ENCODE data around the gene PSMD9.
"Not testable (repeated sequence)": the region's sequence is repeated elsewhere in the genome, so short reads cannot be mapped to it uniquely, and the experiment has no call there.

Gene PSMD9, protein sequence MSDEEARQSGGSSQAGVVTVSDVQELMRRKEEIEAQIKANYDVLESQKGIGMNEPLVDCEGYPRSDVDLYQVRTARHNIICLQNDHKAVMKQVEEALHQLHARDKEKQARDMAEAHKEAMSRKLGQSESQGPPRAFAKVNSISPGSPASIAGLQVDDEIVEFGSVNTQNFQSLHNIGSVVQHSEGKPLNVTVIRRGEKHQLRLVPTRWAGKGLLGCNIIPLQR

DNA sequence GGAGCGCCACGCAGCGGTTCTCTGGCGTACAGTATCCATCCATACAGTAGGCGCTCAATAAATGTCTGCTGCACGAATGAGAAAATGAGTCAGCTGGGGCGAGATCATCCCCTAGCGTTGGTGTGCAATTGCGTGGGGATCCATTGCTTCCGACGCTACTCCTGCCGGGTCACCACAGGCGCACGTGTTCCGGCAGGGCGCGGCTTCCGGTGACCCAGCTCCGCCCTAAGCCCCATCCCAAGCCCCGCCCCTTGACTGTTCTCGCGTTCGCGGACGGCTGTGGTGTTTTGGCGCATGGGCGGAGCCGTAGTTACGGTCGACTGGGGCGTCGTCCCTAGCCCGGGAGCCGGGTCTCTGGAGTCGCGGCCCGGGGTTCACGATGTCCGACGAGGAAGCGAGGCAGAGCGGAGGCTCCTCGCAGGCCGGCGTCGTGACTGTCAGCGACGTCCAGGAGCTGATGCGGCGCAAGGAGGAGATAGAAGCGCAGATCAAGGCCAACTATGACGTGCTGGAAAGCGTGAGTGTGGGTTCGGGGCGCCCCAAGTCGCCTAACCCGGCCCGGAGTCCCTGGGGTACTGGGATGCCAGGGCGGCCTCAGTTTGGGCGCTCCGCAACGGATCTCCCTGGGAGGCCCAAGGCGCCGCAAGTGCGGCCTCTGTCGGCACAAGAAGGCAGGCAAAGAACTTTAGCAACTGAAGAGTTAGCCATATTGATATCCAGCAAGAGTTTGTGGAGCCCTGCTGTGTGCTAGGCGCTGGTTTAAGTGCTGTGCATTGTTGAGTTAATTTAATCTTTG is at the start of gene PSMD9:
PSMD9 (plus strand) TSS at position 313 of the 796 bp plus-strand sequence; CDS start at position 380, 67 bp downstream.
- DNase-seq (ENCODE audit: low read depth) = peak; percentile 98

DNA sequence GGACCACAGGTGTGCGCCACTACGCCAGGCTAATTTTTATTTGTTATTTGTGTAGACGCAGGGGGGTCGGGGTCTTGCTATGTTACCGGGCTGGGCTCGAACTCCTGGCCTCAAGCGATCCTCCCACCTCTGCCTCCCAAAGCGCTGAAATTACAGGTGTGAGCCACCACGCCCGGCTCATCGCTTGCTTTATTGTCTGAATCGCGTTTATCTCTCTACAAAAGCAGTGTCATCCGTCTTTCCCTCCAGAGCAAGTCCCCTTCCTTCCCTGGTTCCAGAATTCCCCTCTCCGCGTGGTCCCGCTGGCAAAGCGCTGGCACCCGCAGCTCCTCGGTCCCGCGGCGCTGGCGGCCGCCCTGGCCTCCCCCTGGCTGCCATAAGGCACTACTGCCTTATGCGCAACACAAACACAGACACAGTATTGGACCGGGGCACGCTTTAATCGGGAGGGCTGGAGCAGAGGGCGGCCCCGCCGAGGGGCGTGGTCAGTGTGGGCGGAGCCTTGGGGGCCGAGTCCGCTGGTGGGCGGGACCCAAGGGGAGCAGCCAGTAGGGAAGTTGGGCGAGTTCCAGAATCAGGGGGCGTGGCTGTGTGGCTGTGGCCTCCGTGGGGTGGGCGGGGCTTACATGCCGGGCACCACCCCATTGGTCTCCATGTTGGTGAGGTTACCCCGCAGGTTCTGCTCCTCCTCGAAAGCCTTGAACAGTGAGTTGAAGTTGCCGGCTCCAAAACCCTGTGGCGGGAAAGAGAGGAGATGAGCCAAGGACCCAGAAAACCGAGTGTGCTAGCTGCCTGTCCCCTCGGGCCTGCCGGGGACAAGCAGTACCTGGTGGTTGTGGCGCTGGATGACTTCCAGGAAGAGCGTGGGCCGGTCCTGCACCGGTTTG is 49.2 kb upstream of the PSMD9 start:
- DNase-seq (ENCODE audit: low read depth) = peak; percentile 99

DNA sequence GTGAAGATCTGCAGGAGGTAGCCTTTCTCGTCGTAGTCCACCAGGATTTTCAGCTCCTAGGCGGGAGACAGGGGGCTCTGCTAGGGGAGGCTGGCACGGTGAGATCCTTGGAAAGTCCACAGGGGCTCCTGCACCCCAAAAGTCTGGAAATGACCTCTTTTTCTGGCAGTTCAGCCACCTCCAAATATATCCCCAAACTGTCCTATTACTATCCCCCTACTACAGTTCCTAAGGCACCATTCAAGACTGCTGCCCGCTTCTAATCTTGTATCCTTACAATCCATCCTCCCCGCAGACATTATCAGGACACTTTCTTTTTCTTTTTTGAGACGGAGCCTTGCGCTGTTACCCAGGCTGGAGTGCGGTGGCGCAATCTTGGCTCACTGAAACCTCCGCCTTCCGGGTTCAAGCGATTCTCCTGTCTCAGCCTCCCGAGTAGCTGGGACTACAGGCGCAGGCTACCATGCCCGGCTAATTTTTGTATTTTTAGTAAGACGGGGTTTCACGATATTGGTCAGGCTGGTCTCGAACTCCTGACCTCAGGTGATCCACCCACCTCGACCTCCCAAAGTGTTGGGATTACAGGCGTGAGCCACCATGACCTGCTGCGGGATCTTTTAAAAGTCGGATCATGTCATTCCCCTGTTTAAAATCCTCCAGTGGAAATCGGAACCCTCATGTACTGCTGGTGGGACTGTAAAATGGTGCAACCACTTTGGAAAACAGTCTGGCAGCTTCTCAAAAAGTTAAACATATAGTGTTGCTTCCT is 48.4 kb upstream of the PSMD9 start:
- no peak for DNase-seq (ENCODE audit: low read depth)

DNA sequence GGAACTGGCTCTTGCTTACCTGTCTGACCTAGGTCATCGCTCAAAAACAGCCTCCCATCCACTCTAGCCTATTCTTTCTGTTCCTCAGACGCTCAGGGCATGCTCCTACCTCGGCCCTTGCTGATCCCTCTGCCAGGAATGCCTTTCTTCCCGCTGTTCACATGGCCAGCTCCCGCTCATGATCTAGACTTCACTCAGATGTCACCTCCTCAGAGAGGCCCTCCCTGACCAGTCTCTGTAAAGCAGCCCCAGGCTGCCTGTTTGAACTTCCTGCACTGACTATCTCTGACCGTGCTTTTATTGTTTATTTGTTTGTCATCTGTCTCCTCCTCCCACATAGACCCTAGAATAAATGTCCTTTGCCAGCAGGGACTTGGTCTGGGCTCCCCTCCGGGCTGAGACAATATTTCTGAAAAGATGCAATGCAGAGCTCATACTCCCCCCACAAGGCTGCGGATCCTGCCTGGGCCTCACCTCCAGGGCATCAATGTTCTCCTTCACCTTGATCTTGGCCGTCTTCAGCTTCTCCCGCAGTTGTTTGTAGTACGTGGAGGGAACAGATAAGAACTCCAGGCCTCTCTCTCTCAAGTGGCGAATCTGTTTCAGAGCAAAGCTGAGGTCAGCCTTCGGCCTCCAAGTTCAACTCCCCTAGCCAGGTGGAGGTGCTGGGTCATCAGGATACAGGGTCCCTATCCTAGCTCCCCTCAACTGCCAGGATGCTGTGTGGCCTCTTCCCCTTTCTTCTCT is 45.2 kb upstream of the PSMD9 start:
- no peak for DNase-seq (ENCODE audit: low read depth)

DNA sequence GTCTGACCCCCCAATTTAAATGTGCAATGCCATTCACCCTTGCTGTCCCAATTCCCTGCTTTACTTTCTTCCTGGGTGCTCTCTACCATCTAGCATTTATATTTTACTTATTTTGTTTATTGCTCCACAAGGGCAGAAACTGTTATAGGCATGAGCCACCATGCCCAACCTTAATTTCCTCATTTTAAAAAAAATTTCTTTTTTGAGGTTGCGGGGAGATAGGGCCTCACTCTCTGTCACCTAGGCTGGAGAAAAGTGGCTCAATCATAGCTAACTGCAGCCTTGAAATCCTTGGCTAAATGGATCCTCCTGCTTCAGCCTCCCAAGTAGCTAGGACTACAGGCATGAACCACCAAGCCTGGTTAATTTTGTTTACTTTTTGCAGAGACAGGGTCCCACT is 42.9 kb upstream of the PSMD9 start:
- DNase-seq (ENCODE audit: low read depth) = no peak

DNA sequence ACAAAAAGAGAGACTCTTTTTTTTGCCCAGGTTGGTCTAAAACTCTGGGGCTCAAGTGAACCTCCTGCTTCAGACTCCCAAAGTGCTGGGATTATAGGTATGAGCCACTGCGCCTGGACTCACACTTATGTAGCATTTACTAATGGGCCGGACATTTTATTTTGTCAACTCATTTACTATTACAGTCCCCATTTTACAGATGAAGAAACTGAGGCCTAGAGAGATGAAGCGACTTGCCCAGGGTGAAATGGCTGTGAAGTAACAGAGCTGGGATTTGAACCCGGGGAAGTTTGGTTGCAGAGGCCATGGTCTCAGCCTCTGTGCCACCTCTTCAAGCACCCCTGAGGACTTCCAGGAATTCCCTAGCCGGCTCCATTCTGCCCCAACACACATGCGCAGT is 39.4 kb upstream of the PSMD9 start:
- DNase-seq (ENCODE audit: low read depth) = no peak

DNA sequence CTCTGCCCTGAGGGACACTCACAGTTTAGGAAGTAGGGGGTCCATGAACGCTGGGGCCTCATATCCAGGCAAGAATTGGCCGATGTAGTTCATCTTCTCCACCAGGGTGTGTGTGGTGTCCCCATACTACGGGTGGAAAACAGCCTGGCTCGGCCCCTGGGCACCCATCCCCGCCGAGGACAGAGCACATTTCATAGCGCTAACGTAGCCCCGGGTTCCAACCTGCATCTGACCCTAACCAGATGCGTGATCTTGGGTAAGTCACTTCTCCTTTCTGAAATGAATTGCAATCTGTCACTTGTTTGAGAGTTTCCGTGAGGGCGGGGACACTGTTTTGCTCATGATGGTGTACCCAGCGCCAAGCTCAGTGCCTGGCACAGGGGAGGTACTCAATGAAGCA is 38.9 kb upstream of the PSMD9 start:
- DNase-seq (ENCODE audit: low read depth) = no peak

DNA sequence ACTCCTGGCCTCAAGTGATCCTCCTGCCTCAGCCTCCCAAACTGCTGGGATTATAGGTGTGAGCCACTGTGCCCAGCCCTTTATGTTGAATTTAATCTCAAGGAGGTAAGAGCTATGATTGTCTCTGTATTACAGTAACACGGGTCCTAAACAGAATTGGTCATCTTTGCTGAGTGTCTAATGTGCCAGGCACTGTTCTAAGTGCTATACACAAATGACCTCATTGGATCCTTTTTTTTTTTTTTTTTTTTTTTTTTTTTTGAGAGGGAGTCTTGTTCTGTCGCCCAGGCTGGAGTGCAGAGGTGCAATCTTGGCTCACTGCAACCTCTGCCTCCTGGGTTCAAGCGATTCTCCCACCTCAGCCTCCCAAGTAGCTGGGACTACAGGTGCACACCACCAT is 36.2 kb upstream of the PSMD9 start:
- DNase-seq (ENCODE audit: low read depth) = not testable (repeated sequence)

DNA sequence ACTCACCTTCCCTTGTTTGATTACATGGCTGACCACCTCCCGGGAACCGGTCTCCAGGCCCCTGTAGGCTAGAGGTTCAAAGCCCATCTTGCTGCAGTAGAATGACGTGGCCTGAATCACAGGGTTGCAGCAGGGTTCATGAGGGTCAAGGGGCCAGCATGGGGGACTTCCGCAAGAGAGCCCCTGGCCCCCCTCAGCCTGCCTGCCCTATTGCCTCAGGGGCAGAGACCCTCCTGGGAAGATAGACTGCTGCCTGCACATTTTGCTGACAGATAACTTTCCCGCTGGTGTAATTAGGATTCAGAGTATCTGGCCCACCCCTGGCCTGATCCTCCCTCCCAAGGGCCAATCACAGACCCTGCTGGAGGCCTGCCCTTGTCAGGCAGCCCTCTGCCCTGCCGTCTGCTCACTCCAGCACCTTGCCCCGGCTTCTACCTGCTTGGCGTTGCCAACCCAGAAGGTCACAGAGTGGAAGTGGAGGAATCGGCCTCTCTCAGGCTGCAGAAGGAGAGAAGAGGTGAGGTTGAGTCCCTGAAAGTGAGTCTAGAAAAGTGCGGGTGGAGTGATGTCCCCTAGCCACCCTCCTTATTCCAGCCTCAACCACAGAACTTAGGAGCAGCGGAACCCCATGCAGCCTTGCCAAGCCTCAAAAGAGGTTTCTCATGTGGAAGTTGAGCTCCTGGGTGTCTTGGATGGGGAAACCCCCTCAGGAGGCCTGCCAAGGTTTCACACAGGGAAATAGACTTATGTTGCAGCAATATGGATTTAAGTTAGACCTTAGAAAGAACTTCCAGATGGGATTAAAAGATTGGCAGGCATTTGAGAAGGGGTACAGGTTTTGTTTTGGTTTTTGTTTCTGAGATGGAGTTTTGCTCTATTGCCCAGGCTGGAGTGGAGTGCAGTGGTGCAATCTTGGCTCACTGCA is 31.0 kb upstream of the PSMD9 start:
- DNase-seq (ENCODE audit: low read depth) = no peak

DNA sequence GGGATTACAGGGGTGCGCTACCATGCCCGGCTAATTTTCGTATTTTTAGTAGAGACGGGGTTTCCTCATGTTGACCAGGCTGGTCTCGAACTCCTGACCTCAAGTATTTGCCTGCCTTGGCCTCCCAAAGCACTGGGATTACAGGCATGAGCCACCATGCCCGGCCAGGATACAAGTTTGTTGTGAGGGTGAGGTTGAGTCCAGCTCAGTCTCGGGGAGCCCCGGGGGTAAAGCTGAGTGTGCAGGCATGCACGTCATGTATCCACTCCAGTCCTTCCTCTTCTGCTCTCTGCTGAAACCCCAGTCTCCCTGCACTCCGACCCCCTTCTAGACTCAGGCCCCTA is 30.3 kb upstream of the PSMD9 start:
- DNase-seq (ENCODE audit: low read depth) = no peak

DNA sequence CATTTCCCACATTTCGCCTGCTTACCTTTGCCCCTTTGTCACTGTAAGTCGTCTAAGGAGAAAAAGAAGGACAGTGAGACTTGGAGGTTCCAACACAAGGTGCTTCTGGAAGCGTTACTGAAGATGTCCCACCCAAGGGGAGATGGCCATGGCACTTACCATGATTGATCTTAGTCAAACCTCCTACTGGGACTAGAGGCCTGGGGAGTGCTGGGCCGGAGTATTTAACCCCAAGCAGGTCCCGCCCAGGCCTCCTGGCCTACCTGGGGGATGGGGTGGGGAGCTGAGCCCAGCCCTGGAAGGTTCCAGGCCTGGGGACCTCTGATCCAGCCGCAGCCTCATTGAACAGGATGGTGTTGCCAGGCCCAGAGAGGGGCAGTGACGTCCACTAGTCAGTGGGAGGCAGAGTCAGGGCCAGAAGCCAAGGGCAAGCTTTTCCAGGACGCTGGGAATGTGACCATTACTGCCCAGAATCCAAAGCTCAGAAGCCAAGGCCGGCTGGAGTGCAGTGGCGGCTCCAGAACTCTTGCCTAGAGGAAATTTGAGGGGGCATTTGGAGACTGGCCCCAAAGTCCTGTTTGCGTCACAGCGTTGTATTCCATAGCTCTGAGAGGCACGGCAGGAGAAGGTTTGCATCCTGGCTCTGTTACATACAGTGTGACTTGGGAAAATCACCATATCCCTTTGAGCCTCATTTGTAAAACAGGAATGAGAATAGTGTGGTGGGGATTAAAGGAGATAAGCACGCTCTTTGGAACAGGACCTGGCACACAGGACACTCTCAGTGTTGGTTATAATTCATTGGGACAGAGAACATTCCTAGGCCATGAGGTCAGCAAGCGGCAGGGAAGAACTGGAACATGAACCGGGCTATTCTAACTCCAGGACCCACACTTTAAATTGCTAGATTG is 29.7 kb upstream of the PSMD9 start, which contains the start of gene HPD:
HPD (minus strand) TSS at position 198 of the 911 bp plus-strand sequence; CDS start at position 162, 36 bp downstream.
- no peak for DNase-seq (ENCODE audit: low read depth)

DNA sequence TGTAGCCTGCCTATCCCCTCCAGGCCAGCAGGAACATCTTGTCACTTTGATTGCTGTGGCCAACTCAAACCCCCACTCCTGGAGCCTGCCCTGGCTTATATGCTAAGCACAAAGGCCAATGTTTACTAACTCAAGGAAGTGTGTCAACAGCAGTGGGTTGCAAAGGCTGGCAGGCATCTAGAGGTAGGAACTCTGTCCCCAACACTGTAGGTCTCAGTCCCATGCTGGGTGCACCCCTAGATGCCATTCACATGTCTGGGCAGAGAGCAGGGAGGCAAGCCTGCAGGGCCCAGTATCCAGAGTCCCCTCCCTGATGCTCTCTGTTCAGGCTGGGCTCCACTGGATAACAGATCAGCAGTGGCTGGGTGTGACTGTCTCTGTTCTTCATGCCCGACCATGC is 28.3 kb upstream of the PSMD9 start:
- no peak for DNase-seq (ENCODE audit: low read depth)

DNA sequence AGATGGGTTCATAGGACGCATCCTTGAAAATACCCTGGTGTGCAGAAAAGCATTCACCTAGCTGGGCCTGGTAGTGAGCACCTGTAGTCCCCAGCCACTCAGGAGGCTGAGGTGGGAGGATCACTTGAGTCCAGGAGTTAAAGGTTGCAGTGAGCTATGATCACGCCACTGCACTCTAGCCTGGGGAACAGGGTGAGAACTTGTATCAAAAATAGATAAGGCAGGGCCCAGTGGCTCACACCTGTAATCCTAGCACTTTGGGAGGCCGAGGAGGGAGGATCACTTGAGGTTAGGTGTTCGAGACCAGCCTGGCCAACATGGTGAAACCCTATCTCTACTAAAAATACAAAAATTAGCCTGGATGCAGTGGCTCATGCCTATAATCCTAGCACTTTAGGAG is 27.9 kb upstream of the PSMD9 start:
- DNase-seq (ENCODE audit: low read depth) = not testable (repeated sequence)

DNA sequence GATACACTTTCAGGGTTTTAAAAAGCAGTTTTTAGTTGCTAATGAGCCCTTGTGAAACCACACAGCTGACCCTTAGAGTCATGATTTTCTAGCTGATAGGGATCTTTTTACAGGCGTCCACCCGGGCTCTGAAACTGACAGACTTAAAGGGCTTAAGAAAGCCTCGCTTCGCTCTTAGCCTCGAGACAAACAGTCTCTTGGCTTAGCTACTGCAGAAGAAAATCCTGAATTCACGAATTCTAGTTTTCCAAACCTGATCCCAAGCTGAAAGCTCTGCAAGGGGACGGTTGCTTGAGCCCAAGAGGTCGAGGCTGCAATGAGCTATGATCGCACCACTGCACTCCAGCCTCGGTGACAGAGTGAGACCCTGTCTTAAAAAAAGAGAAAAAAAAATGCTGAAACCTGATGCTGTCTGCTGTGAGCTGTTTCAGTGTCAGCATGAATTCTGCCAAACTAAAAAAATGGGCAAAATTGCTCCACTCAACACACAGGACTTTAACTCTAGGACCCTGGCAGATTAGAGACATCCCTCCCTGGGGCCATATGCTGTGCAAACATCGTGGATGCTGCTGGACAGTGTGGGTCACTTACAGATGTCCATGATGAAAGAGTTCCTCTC is 26.8 kb upstream of the PSMD9 start:
- no peak for DNase-seq (ENCODE audit: low read depth)

DNA sequence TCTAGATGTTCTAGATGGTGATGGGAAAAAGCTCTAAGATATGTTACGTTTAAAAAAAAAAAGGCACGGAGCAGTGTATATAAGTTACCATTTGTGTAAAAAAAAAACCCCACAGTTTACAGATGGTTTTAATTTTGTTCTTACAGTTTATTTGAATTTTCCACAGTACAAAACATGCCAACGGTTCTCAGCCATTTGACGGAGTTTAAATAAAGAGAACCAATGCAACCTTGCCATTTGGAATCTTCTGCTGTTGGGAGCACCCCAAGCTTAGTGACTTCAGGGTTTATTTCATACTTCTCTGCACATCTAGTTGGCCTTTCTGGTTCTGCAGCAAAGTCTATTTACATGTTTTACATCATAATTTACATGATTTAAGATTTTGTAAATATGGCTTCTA is 22.3 kb upstream of the PSMD9 start:
- DNase-seq (ENCODE audit: low read depth) = no peak

DNA sequence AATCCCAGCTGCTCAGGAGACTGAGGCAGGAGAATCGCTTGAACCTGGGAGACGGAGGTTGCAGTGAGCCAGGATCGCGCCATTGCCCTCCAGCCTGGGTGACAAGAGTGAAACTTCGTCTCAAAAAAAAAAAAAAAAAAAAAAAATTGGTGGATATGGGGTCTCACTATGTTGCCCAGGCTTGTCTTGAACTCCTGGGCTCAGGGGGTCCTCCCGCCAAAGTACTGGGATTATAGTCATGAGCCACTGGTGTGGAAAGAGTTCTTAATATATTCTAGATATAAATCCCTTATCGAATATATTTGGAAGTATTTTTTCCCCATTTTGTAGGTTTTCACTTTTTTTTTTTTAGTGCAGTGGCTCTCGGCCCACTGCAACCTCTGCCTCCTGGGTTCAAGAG is 19.4 kb upstream of the PSMD9 start:
- not testable (repeated sequence) for DNase-seq (ENCODE audit: low read depth)

DNA sequence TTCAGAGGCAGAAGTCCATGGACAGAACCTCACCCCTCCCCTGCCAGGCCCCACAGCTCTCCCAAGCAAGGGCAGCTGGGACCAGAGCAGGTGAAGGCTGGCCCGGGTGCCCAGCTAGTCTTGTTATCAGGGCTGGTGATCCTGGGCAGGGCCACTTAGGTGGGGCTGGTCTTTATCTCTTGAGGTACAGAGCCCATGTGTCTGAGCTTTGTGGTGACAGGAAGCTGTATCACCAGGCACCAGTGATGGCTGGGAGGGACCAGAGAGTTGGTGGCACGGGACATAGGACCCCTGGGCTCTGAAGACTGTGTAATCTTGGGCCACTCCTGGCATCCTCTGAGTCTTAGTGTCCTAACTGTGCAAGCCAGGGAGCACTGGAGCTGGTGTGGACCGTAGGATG is 17.1 kb upstream of the PSMD9 start:
- no peak for DNase-seq (ENCODE audit: low read depth)

DNA sequence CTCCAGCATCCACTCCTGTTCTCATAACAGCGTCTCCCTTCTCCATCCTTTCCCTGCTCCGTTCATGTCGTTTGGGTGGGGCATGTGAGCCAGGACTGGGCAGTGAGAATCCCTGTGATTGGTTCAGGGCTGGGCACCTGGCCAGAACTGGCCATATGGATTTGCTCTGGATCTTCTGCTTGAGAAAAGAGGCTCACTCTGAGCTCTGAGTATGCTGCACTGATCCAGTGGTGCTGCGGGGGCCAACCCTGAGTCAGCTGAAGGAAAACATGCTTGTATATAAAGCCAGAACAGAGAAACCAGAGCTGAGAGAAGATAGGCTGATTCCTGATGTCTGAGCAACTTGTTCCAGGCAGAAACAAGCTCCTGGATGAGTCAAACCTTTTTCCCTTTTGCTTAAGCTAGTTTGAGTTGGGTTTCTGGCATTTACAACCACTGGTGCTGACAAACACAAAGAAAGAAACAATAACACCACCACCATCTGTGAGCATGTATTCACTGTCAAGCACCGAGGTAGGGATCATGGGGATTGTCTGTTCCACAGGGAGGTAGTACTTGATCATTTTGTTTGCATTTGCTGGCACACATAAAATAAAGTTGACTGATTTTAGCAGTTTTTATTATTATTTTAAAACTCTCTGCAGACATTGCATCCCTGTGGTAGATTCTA is 15.9 kb upstream of the PSMD9 start:
- DNase-seq (ENCODE audit: low read depth) = no peak
